ENCODE measurements around the gene CRYBG1. TPM values are rescaled to one million over a fixed set of nuclear protein-coding genes. Genes with fewer than 3 reads are reported as not detected.

CRYBG1 gene
- total and polyA plus RNA-seq, 2 of the 13 experiments (the other 11 are each of a cell fraction or from before 2014, with no cell fraction given): 10.1 to 21.9 TPM

GRCh38 chr6:106510090-106510970, 149.8 kb downstream of the CRYBG1 start (continued):
- no peak for TF ChIP-seq ZNF276 (CRISPR knock-in tag; IDR thresholded peaks at IDR 0.05; ENCODE audit: low read depth)
- no peak for TF ChIP-seq PAWR (CRISPR knock-in tag; IDR thresholded peaks at IDR 0.05; ENCODE audit: borderline replicate concordance)
- no peak for TF ChIP-seq ZBTB21 (CRISPR knock-in tag; IDR thresholded peaks at IDR 0.05)
- no peak for TF ChIP-seq ZNF7 (CRISPR knock-in tag; IDR thresholded peaks at IDR 0.05)
- no peak for TF ChIP-seq ZNF512 (CRISPR knock-in tag; IDR thresholded peaks at IDR 0.05)
- no peak for TF ChIP-seq TEAD2 (CRISPR knock-in tag; IDR thresholded peaks at IDR 0.05)
- TF ChIP-seq RFXAP (CRISPR knock-in tag; IDR thresholded peaks at IDR 0.05; ENCODE audit: borderline replicate concordance): peak; percentile 40; the same call in 1 of the 2 replicates
- TF ChIP-seq FOXK2 (IDR thresholded peaks at IDR 0.05): no peak
- TF ChIP-seq JARID2 (CRISPR knock-in tag; IDR thresholded peaks at IDR 0.05; ENCODE audit: insufficient replicate concordance): no peak
- TF ChIP-seq RORA (CRISPR knock-in tag; IDR thresholded peaks at IDR 0.05): no peak
- no peak for TF ChIP-seq NR2F6 (IDR thresholded peaks at IDR 0.05)
- TF ChIP-seq NR2F6 (CRISPR knock-in tag; IDR thresholded peaks at IDR 0.05): no peak
- TF ChIP-seq ZNF354B (CRISPR knock-in tag; IDR thresholded peaks at IDR 0.05): no peak
- no peak for TF ChIP-seq CBX5 (CRISPR knock-in tag; IDR thresholded peaks at IDR 0.05; ENCODE audit: borderline replicate concordance)
- TF ChIP-seq ATM (IDR thresholded peaks at IDR 0.05; ENCODE audit: borderline replicate concordance): no peak
- no peak for TF ChIP-seq MEF2D (CRISPR knock-in tag; IDR thresholded peaks at IDR 0.05)
- TF ChIP-seq ZNF841 (CRISPR knock-in tag; IDR thresholded peaks at IDR 0.05; ENCODE audit: borderline replicate concordance): no peak
